H1 (cell line): ENCODE data around the gene PLCB4. TPM values are rescaled to one million over a fixed set of nuclear protein-coding genes. Genes with fewer than 3 reads are reported as not detected.

Experiments
- CTCF ChIA-PET: fragments of 300-600 bp; sonication (Branson Sonifier 250); formaldehyde crosslinking; loops from one replicate; lab custom pipeline; 2021; ENCODE audit not compliant: partially characterized antibody; lab: Charles Lee
- POLR2A ChIA-PET: fragments of 300-600 bp; sonication (Branson Sonifier 250); formaldehyde crosslinking; loops from one replicate; lab custom pipeline; 2021; ENCODE audit warnings: inconsistent platforms; ENCODE audit not compliant: partially characterized antibody; lab: Charles Lee
- DNase-seq, 2 experiments: peaks; one replicate each; pipeline versions ENCODE4 v3.0.0 to v3.0.0-alpha.2; 2010 to 2022; ENCODE audit warnings: low spot score in 2 of 2, low read depth in 1 of 2, mixed read lengths in 1 of 2
- FAIRE-seq: peaks from 2 replicates; lab custom pipeline; 2011; peaks lifted over from hg19 to GRCh38; lab: Jason Lieb, UNC
- H2AFZ ChIP-seq: 2 replicates; pipeline ENCODE4 v1.8.1; 2012; ENCODE audit warnings: low read length, inconsistent platforms
- H2AK5ac ChIP-seq: 2 replicates; pipeline ENCODE4 v1.6.1; 2013; ENCODE audit warnings: low read depth, low read length
- H2BK120ac ChIP-seq: replicated peaks from 2 replicates; pipeline ENCODE3; 2013; ENCODE audit warnings: low read depth, low read length, inconsistent platforms
- H2BK12ac ChIP-seq: 2 replicates; pipeline ENCODE4 v1.6.1; 2013; ENCODE audit warnings: low read depth, low read length
- H2BK15ac ChIP-seq: 2 replicates; pipeline ENCODE4 v1.6.1; 2013; ENCODE audit warnings: low read length
- H2BK20ac ChIP-seq: 2 replicates; pipeline ENCODE4 v1.6.1; 2013; ENCODE audit warnings: low read length
- H2BK5ac ChIP-seq: 2 replicates; pipeline ENCODE4 v1.6.1; 2013; ENCODE audit warnings: low read depth, low read length
- H3K14ac ChIP-seq: 2 replicates; pipeline ENCODE4 v1.6.1; 2013; ENCODE audit warnings: inconsistent platforms; ENCODE audit not compliant: insufficient read length
- H3K18ac ChIP-seq: 2 replicates; pipeline ENCODE4 v1.6.1; 2013; ENCODE audit warnings: low read length; ENCODE audit errors: extremely low read depth
- H3K23ac ChIP-seq: 2 replicates; pipeline ENCODE4 v1.6.1; 2013; ENCODE audit warnings: inconsistent platforms; ENCODE audit not compliant: insufficient read length
- H3K23me2 ChIP-seq: 2 replicates; pipeline ENCODE4 v1.6.1; 2013; ENCODE audit warnings: low read depth, low read length
- H3K27ac ChIP-seq: 2 replicates; pipeline ENCODE4 v1.6.1; 2011; ENCODE audit warnings: low read depth, low read length, inconsistent platforms
- H3K27me3 ChIP-seq, 4 experiments: replicated peaks in 1 of 4; 1 replicate in 1 of 4; 2 replicates in 3 of 4; pipeline versions ENCODE4 v1.6.1 to v1.8.1; 2011 to 2013; ENCODE audit warnings: low read length in 3 of 4, mild to moderate bottlenecking in 3 of 4, inconsistent platforms in 2 of 4, mixed read lengths in 2 of 4, moderate library complexity in 1 of 4; ENCODE audit not compliant: control insufficient read depth in 3 of 4, insufficient read depth in 3 of 4; ENCODE audit errors: extremely low read depth in 1 of 4
- H3K36me3 ChIP-seq, 4 experiments: 2 replicates each; pipeline versions ENCODE4 v1.6.1 to v1.8.1; 2011 to 2013; ENCODE audit warnings: mild to moderate bottlenecking in 4 of 4, low read length in 3 of 4, moderate library complexity in 2 of 4, control low read depth in 1 of 4, inconsistent platforms in 1 of 4; ENCODE audit not compliant: insufficient read depth in 4 of 4, control insufficient read depth in 2 of 4
- H3K4ac ChIP-seq: replicated peaks from 2 replicates; pipeline ENCODE3; 2013; ENCODE audit warnings: low read length, low read depth, mixed read lengths, inconsistent platforms; ENCODE audit not compliant: insufficient read length
- H3K4me1 ChIP-seq, 4 experiments: replicated peaks in 1 of 4; 1 replicate in 1 of 4; 2 replicates in 3 of 4; pipeline versions ENCODE4 v1.6.1 to v1.8.1; 2011 to 2013; ENCODE audit warnings: low read length in 3 of 4, inconsistent platforms in 2 of 4, mixed read lengths in 1 of 4; ENCODE audit not compliant: insufficient read depth in 4 of 4, control insufficient read depth in 3 of 4
- H3K4me2 ChIP-seq, 2 experiments: 2 replicates each; pipeline versions ENCODE4 v1.6.1 to v1.8.1; 2011 to 2013; ENCODE audit warnings: low read depth in 2 of 2, low read length in 2 of 2, control low read depth in 1 of 2, inconsistent platforms in 1 of 2, mild to moderate bottlenecking in 1 of 2; ENCODE audit not compliant: insufficient read depth in 1 of 2
- H3K4me3 ChIP-seq, 4 experiments: fragments of 200-600, 300-600 bp in 1 of 4; sonication (generic), shearing (Covaris generic), sonication (Bioruptor Twin) in 1 of 4; 2 replicates each; pipeline versions ENCODE4 v1.5.1 to v1.8.1; 2011 to 2016; ENCODE audit warnings: low read length in 4 of 4, low read depth in 3 of 4, control low read depth in 2 of 4, inconsistent platforms in 2 of 4, mild to moderate bottlenecking in 2 of 4, mixed read lengths in 1 of 4, moderate library complexity in 1 of 4; ENCODE audit not compliant: insufficient read depth in 2 of 4; ENCODE audit errors: extremely low read depth in 1 of 4
- H3K56ac ChIP-seq: replicated peaks from 2 replicates; pipeline ENCODE3; 2013; ENCODE audit warnings: low read depth, mild to moderate bottlenecking, mixed read lengths, low read length, inconsistent platforms; ENCODE audit not compliant: insufficient read length
- H3K79me1 ChIP-seq: 2 replicates; pipeline ENCODE4 v1.6.1; 2013; ENCODE audit warnings: low read depth, low read length, control low read depth
- H3K79me2 ChIP-seq, 2 experiments: 2 replicates each; pipeline versions ENCODE4 v1.6.1 to v1.8.1; 2012 to 2013; ENCODE audit warnings: low read length in 2 of 2, mild to moderate bottlenecking in 2 of 2, inconsistent platforms in 1 of 2; ENCODE audit not compliant: insufficient read depth in 2 of 2, control insufficient read depth in 1 of 2
- H3K9ac ChIP-seq, 4 experiments: replicated peaks in 1 of 4; 1 replicate in 1 of 4; 2 replicates in 3 of 4; pipeline versions ENCODE4 v1.6.1 to v1.8.1; 2011 to 2013; ENCODE audit warnings: low read depth in 3 of 4, low read length in 3 of 4, control low read depth in 2 of 4, mild to moderate bottlenecking in 2 of 4, moderate library complexity in 2 of 4, inconsistent platforms in 1 of 4; ENCODE audit errors: extremely low read depth in 1 of 4
- H3K9me3 ChIP-seq, 2 experiments: 2 replicates each; pipeline versions ENCODE4 v1.6.1 to v1.8.1; 2012 to 2013; ENCODE audit warnings: mild to moderate bottlenecking in 2 of 2, moderate library complexity in 2 of 2, control low read depth in 1 of 2, inconsistent platforms in 1 of 2, low read depth in 1 of 2, low read length in 1 of 2, mixed read lengths in 1 of 2; ENCODE audit not compliant: insufficient read depth in 2 of 2
- H4K20me1 ChIP-seq, 2 experiments: replicated peaks in 1 of 2; 2 replicates each; pipeline versions ENCODE3 to v1.8.1; 2011 to 2013; ENCODE audit warnings: inconsistent platforms in 2 of 2, low read length in 2 of 2, mild to moderate bottlenecking in 1 of 2; ENCODE audit not compliant: insufficient read depth in 2 of 2, control insufficient read depth in 1 of 2
- H4K5ac ChIP-seq: 2 replicates; pipeline ENCODE4 v1.6.1; 2013; ENCODE audit warnings: low read length, low read depth, mixed read lengths, inconsistent platforms; ENCODE audit not compliant: insufficient read length
- H4K8ac ChIP-seq: 2 replicates; pipeline ENCODE4 v1.8.0; 2013; ENCODE audit warnings: mild to moderate bottlenecking, moderate library complexity, low read length, inconsistent platforms; ENCODE audit not compliant: insufficient read depth; ENCODE audit errors: extremely low read depth
- H4K91ac ChIP-seq: replicated peaks from 2 replicates; pipeline ENCODE3; 2013; ENCODE audit warnings: low read length, mixed read lengths, inconsistent platforms; ENCODE audit not compliant: insufficient read length
- EGR1 ChIP-seq: IDR thresholded peaks from 2 replicates; pipeline ENCODE4 v1.6.1; 2011; ENCODE audit warnings: low read depth, low read length, borderline replicate concordance
- JUN ChIP-seq: IDR thresholded peaks from 2 replicates; pipeline ENCODE4 v1.6.1; 2011; ENCODE audit warnings: low read depth, mild to moderate bottlenecking, improper control_type of control experiment, low read length
- JUND ChIP-seq: IDR thresholded peaks from 2 replicates; pipeline ENCODE4 v1.6.1; 2011; ENCODE audit warnings: mild to moderate bottlenecking, improper control_type of control experiment, low read length
- KDM5A ChIP-seq: fragments of 200-600 bp; IDR thresholded peaks from 2 replicates; pipeline ENCODE4 v1.7.1; 2012; ENCODE audit warnings: mild to moderate bottlenecking, low read length, inconsistent platforms, mixed read lengths
- MAFK ChIP-seq: IDR thresholded peaks from 2 replicates; pipeline ENCODE4 v1.6.1; 2012; ENCODE audit warnings: low read depth, mild to moderate bottlenecking, improper control_type of control experiment, low read length
- NRF1 ChIP-seq: IDR thresholded peaks from 2 replicates; pipeline ENCODE4 v1.6.1; 2011; ENCODE audit warnings: mild to moderate bottlenecking, low read depth, low read length, improper control_type of control experiment
- TBP ChIP-seq: IDR thresholded peaks from 2 replicates; pipeline ENCODE4 v1.6.1; 2011; ENCODE audit warnings: low read depth, low read length, improper control_type of control experiment
- TEAD4 ChIP-seq: IDR thresholded peaks from 2 replicates; pipeline ENCODE4 v1.6.1; 2012; ENCODE audit warnings: low read depth, low read length, inconsistent platforms, mixed read lengths
- polyA plus RNA-seq, 7 experiments: library from polyadenylated mRNA; depleted of rRNA in 3 of 7; stranded (reverse) in 5 of 7; unstranded in 2 of 7; fragments of >200 nt in 5 of 7; fragments of 200-250 nt in 2 of 7; gene quantifications; 1 replicate in 5 of 7; 2 replicates in 1 of 7; 4 replicates in 1 of 7; pipeline versions ENCODE4 v1.2.1 to v1.2.3, GENCODE V29; 2011 to 2013; ENCODE audit warnings: missing spikeins in 2 of 7, mixed read lengths in 2 of 7
- total RNA-seq: library from RNA; stranded (reverse); fragmentation: NEBNext Ultra II Directional; extraction: Animal tissue kit (Norgen Biotek cat#: 25700); gene quantifications from 2 replicates; pipeline ENCODE4 v1.2.1, GENCODE V29; 2021
- TF ChIP-seq, protein P1 (sequence below), 3 experiments: IDR thresholded peaks; 1 replicate in 2 of 3; 2 replicates in 1 of 3; pipeline versions ENCODE4 v1.5.1 to v1.6.1; 2011; ENCODE audit warnings: low read length in 3 of 3, mild to moderate bottlenecking in 3 of 3, inconsistent platforms in 2 of 3, low read depth in 1 of 3, moderate library complexity in 1 of 3; ENCODE audit not compliant: insufficient read depth in 1 of 3; ENCODE audit errors: control extremely low read depth in 1 of 3

Gene PLCB4
- total and polyA plus RNA-seq, 2 of the 8 experiments (the other 6 are each of a cell fraction or from before 2014, with no cell fraction given): 3.2 to 14.1 TPM

DNA sequence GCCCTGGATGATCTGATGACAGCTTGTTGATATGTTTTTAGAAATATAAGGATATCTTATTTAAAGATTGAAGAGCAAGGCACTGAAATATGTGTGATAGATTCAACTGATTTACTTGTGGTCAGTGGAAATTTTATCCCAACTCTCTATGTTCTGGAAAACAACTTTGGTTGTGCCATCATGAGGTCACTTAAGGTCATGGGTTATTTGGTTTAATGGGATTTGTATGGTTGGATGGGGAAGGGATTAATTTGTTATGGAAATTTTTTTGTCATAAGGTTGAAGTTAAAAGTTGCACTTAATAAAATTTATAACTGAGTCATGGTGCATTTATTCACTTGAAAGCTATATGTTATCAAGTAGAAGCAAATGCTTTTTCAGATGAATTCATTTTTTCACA, 231.2 kb downstream of the PLCB4 start:
- H3K4me2 ChIP-seq: no peak overlapping the region
- H3K9me3 ChIP-seq: no peaks in the 10 kb centered on the region
- H3K18ac ChIP-seq: no peak overlapping the region
- H4K20me1 ChIP-seq: no peaks in the 10 kb centered on the region
- no peak overlapping the region for H3K14ac ChIP-seq
- H4K91ac ChIP-seq: no peak overlapping the region
- H2AFZ ChIP-seq: no peak overlapping the region
- H3K56ac ChIP-seq: no peak overlapping the region
- no peaks in the 10 kb centered on the region for H3K23me2 ChIP-seq
- H4K5ac ChIP-seq: no peak overlapping the region
- CTCF ChIA-PET: no interaction called here
- no peak overlapping the region for H3K23ac ChIP-seq
- H2BK20ac ChIP-seq: no peak overlapping the region
- H3K4ac ChIP-seq: no peak overlapping the region
- no peaks in the 10 kb centered on the region for H3K36me3 ChIP-seq
- no peak for TF ChIP-seq TEAD4
- TF ChIP-seq JUND: no peak
- TF ChIP-seq TBP: no peak
- TF ChIP-seq KDM5A: no peak
- no peak for TF ChIP-seq JUN
- TF ChIP-seq EGR1: no peak
- no peak for TF ChIP-seq NRF1
- TF ChIP-seq, protein P1, sequence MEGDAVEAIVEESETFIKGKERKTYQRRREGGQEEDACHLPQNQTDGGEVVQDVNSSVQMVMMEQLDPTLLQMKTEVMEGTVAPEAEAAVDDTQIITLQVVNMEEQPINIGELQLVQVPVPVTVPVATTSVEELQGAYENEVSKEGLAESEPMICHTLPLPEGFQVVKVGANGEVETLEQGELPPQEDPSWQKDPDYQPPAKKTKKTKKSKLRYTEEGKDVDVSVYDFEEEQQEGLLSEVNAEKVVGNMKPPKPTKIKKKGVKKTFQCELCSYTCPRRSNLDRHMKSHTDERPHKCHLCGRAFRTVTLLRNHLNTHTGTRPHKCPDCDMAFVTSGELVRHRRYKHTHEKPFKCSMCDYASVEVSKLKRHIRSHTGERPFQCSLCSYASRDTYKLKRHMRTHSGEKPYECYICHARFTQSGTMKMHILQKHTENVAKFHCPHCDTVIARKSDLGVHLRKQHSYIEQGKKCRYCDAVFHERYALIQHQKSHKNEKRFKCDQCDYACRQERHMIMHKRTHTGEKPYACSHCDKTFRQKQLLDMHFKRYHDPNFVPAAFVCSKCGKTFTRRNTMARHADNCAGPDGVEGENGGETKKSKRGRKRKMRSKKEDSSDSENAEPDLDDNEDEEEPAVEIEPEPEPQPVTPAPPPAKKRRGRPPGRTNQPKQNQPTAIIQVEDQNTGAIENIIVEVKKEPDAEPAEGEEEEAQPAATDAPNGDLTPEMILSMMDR (IDR thresholded peaks at IDR 0.05; ENCODE audit: control extremely low read depth in 1 of 3, insufficient read depth in 1 of 3, low read depth in 1 of 3, low read length in 3 of 3): no peak
- TF ChIP-seq MAFK: no peak
- TF ChIP-seq, all 59 proteins: peak for 0
- H3K79me1 ChIP-seq: no peaks in the 10 kb centered on the region
- no peaks in the 10 kb centered on the region for H3K4me1 ChIP-seq
- H2BK120ac ChIP-seq: no peak overlapping the region
- no peak for FAIRE-seq
- no peak overlapping the region for H2BK12ac ChIP-seq
- H2AK5ac ChIP-seq: no peak overlapping the region
- no peak overlapping the region for H2BK15ac ChIP-seq
- H2BK5ac ChIP-seq: no peak overlapping the region
- no peak overlapping the region for H4K8ac ChIP-seq
- no peak overlapping the region for H3K27ac ChIP-seq
- POLR2A ChIA-PET: no interaction called here
- no peaks in the 10 kb centered on the region for H3K27me3 ChIP-seq
- H3K4me3 ChIP-seq: no peak overlapping the region
- H3K9ac ChIP-seq: no peak overlapping the region
- H3K79me2 ChIP-seq: no peaks in the 10 kb centered on the region
- DNase-seq: no peak
